GM21423 (cell line): ENCODE results near the gene NPTN.

Experiments used
- ATAC-seq: cut with Tn5 transposase; IDR thresholded peaks from one replicate; pipeline ENCODE4 v1.9.1; 2021; ENCODE audit warnings: mild to moderate bottlenecking, moderate library complexity; ENCODE audit not compliant: unreplicated experiment

Gene NPTN

DNA sequence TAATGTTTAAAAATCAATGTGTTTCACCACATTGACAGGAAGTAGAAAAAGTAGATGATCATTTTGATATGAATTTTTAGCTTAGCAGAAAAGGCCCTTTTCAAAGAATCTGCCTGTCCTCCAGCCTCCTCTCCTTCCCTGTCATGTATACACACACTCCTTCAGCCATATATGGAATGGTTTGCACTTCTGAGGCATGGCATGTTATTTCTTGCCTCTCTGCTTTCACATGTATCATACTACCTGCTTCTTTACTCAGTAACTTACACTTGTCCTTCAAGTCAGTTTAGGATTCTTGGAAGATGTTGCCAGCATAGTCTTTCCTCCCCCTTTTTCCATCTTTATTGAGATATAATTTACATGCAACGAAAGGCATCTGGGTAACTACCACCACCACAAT is 111.2 kb downstream of the NPTN start:
- ATAC-seq = no peak

DNA sequence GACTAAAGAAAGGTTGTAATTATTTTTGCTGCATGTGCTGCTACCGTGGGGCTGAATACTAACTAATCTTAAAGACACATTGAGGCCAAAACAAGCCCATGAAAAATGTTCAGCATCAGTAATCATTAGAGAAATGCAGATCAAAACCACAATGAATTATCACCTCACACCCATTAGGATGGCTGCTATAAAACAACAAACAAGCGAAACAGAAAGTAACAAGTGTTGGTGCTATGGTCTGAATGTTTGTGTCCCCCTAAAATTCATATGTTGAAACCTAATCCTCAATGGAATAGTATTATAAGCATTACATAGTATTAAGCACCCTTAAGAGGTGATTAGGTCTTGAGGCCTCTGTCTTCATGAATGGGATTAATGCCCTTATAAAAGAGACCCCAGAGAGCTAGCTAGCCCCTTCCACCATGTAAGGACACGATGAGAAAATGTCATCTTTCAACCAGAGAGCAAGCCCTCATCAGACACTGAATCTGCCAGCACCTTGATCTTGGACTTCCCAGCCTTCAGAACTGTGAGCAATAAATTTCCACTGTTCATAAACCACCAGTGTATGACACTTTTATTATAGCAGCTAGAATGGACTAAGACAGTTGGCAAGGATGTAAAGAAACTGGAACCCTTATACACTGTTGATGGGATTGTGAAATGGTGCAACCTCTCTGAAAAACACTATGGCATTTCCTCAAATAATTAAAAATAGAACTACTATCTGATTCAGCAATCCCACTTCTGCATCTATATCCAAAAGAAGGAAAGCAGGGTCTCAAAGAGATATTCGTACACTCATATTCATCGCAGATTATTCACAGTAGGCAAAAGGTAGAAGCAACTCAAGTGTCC is 114.1 kb downstream of the NPTN start:
- ATAC-seq = no peak

DNA sequence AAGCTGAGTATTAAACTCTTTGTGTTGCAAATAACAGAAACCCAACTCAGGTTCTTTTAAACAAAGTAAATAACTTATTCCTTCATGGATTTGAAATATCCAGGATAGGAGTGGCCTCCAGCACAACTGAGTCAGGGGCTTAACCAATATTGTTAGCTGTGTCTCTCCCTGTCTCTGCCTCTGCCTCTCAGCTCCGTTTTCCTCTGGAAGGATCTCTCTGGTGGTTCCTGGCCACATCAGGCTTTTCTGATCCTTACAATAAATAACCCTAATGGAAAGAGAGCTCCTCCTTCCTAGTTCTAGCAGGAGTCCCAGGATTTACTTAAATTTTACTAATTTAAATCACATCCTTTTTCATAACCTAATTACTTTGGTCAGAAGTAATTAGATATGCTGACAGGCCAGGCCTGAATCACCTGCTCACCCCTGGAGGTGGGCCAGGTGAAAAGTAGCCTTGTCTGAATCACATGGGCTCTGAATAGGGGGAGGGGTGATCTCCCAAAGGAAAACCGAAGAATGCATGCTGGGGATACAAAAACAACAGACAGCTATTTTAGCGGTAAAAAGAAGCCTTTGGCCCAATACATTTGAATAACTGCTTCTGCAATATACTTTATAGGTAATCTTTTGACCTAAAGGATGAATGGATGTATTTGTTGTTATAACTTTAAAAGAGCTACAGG is 114.9 kb downstream of the NPTN start:
- ATAC-seq = no peak

DNA sequence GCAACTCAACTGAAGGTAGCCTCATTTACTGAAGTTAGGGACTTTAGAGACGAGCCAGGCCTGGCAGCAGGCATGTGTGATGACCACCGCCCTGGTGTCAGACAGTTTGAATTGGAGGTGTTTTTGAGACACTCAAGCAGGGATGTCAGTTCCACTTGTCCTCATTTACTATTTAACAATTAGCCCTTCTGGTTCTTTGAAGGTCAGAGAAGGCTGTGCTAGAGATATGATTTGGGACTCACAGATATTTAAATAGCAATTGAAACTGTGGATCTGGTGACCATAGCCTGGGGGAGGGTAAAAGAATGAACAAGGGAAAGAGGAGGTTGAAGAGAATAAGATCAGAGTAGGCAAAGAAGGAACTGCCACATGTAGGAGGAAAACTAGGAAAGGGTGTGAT is 115.6 kb downstream of the NPTN start:
- no peak for ATAC-seq

DNA sequence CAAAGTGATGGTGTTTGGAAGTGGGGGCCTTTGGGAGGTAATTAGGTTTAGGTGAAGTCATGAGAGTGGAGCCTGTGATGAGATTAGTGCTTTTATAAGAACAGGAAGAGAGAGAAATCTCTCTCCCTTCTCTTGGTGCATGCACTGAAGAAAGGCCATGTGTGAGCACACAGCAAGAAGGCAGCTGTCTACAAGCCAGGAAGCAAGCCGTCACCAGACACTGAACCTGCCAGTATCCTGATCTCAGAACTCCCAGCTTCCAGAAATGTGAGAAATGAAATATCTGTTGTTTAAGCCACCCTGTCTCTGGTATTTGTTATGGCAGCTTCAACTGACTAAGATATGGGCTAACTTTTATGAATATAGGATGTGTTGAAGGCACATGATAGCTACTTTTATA is 117.7 kb downstream of the NPTN start:
- no peak for ATAC-seq
